HEK293 (cell line): ENCODE measurements around the gene RBM4B.

Source experiments
- CTCF ChIA-PET: fragments of 350-600 bp; formaldehyde crosslinking; extraction: SDS; loops from one replicate; lab custom pipeline; 2021; ENCODE audit warnings: antibody characterized with exemption; lab: Yijun Ruan, JAX
- POLR2A ChIA-PET: fragments of 300-600 bp; formaldehyde crosslinking; extraction: SDS; loops from one replicate; lab custom pipeline; 2020; ENCODE audit warnings: antibody characterized with exemption, inconsistent platforms; lab: Yijun Ruan, JAX
- H3K27ac ChIP-seq: fragments of 200-500 bp; sonication (Bioruptor generic); 2 replicates; pipeline ENCODE4 v1.5.1; 2014; ENCODE audit warnings: low read depth, low read length, control low read depth, inconsistent platforms; ENCODE audit errors: extremely low read depth
- H3K36me3 ChIP-seq, 2 experiments: fragments of 200-500 bp in 1 of 2; sonication (Bioruptor generic) in 1 of 2; 1 replicate in 1 of 2; 2 replicates in 1 of 2; pipeline ENCODE4 v1.5.1; 2014 to 2017; ENCODE audit warnings: inconsistent platforms in 2 of 2, low read length in 2 of 2; ENCODE audit not compliant: control insufficient read depth in 2 of 2, insufficient read depth in 1 of 2
- H3K4me1 ChIP-seq: fragments of 200-500 bp; sonication (Bioruptor generic); 2 replicates; pipeline ENCODE4 v1.5.1; 2014; ENCODE audit warnings: mild to moderate bottlenecking, low read length, inconsistent platforms; ENCODE audit not compliant: control insufficient read depth, insufficient read depth
- H3K4me3 ChIP-seq: 2 replicates; pipeline ENCODE4 v1.5.1; 2011; ENCODE audit warnings: low read depth, mild to moderate bottlenecking, control low read depth, low read length, moderate library complexity
- H3K9me3 ChIP-seq: fragments of 200-500 bp; sonication (Bioruptor generic); 2 replicates; pipeline ENCODE4 v1.5.1; 2014; ENCODE audit warnings: low read depth, low read length, inconsistent platforms; ENCODE audit not compliant: control insufficient read depth, insufficient read depth
- SP3 ChIP-seq: fragments of 450-650 bp; formaldehyde crosslinking; IDR thresholded peaks from 2 replicates; pipeline ENCODE4 v1.5.1; 2016; ENCODE audit warnings: missing biosample characterization, missing genetic modification characterization
- TCF7L2 ChIP-seq: IDR thresholded peaks from 2 replicates; pipeline ENCODE4 v1.6.1; 2011; ENCODE audit warnings: low read depth, mild to moderate bottlenecking, inconsistent platforms, low read length, moderate library complexity, borderline replicate concordance
- WT1 ChIP-seq: fragments of 450-650 bp; formaldehyde crosslinking; IDR thresholded peaks from 2 replicates; pipeline ENCODE4 v1.5.1; 2016; ENCODE audit warnings: missing biosample characterization, missing genetic modification characterization
- ZBTB8A ChIP-seq: fragments of 450-650 bp; formaldehyde crosslinking; IDR thresholded peaks from 2 replicates; pipeline ENCODE4 v1.5.1; 2016; ENCODE audit warnings: missing biosample characterization, missing genetic modification characterization
- ZNF16 ChIP-seq: fragments of 450-650 bp; formaldehyde crosslinking; IDR thresholded peaks from 2 replicates; pipeline ENCODE4 v1.5.1; 2016; ENCODE audit warnings: low read depth, missing biosample characterization, missing genetic modification characterization
- ZNF2 ChIP-seq: fragments of 450-650 bp; formaldehyde crosslinking; IDR thresholded peaks from 2 replicates; pipeline ENCODE4 v1.5.1; 2016; ENCODE audit warnings: missing biosample characterization, missing genetic modification characterization
- ZNF404 ChIP-seq: fragments of 450-650 bp; formaldehyde crosslinking; IDR thresholded peaks from 2 replicates; pipeline ENCODE4 v1.5.1; 2017; ENCODE audit warnings: missing biosample characterization, missing genetic modification characterization
- ZNF544 ChIP-seq: fragments of 450-650 bp; formaldehyde crosslinking; IDR thresholded peaks from 2 replicates; pipeline ENCODE4 v1.5.0; 2017; ENCODE audit warnings: missing biosample characterization, missing genetic modification characterization
- ZNF561 ChIP-seq: fragments of 450-650 bp; IDR thresholded peaks from 2 replicates; pipeline ENCODE4 v1.5.1; 2018; ENCODE audit warnings: missing biosample characterization, missing genetic modification characterization, borderline replicate concordance
- ZNF76 ChIP-seq: fragments of 450-650 bp; formaldehyde crosslinking; IDR thresholded peaks from 2 replicates; pipeline ENCODE4; 2016; ENCODE audit warnings: low read depth, missing biosample characterization, missing genetic modification characterization, borderline replicate concordance
- TF ChIP-seq, protein P1 (sequence below): fragments of 450-650 bp; formaldehyde crosslinking; IDR thresholded peaks from 2 replicates; pipeline ENCODE4 v1.5.1; 2016; ENCODE audit warnings: missing biosample characterization, missing genetic modification characterization
- TF ChIP-seq, protein P2 (sequence below): fragments of 450-650 bp; formaldehyde crosslinking; IDR thresholded peaks from 2 replicates; pipeline ENCODE4 v1.5.1; 2017; ENCODE audit warnings: missing biosample characterization, missing genetic modification characterization
- TF ChIP-seq, protein P3 (sequence below): fragments of 450-650 bp; formaldehyde crosslinking; IDR thresholded peaks from 2 replicates; pipeline ENCODE4 v1.5.0; 2017; ENCODE audit warnings: missing biosample characterization, missing genetic modification characterization, borderline replicate concordance
- TF ChIP-seq, protein P4 (sequence below): fragments of 450-650 bp; formaldehyde crosslinking; IDR thresholded peaks from 2 replicates; pipeline ENCODE4 v1.5.1; 2016; ENCODE audit warnings: missing biosample characterization, missing genetic modification characterization
- TF ChIP-seq, protein P5 (sequence below): fragments of 450-650 bp; formaldehyde crosslinking; IDR thresholded peaks from 2 replicates; pipeline ENCODE4 v1.5.1; 2016; ENCODE audit warnings: missing biosample characterization, missing genetic modification characterization
- TF ChIP-seq, protein P6 (sequence below): fragments of 450-650 bp; formaldehyde crosslinking; IDR thresholded peaks from 2 replicates; pipeline ENCODE4 v1.5.1; 2016; ENCODE audit warnings: missing biosample characterization, missing genetic modification characterization
- TF ChIP-seq, protein P7 (sequence below): fragments of 450-650 bp; formaldehyde crosslinking; IDR thresholded peaks from 2 replicates; pipeline ENCODE4 v1.5.1; 2016; ENCODE audit warnings: missing biosample characterization, missing genetic modification characterization, borderline replicate concordance

RBM4B gene

DNA sequence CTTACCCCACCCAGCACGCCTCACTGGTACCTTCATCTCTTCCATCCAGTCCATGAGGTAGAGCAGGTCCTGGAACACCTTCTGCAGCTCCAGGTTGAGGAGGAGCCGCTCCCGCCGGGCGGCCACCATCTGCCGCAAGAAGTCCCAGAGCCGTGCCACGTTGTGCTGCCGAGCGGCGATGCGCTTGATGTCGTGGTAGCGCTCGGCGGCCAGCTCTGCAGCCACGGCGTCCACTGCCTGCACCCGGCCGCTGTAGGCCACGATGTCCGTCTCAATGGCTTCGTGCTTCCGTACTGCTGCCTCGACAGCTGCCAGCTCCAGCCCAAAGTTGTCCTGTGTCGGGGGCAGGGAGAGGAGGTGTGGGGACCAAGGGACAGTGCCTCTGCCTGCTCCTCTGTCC, 29.8 kb upstream of the RBM4B start (continued):
- TF ChIP-seq, protein P1, sequence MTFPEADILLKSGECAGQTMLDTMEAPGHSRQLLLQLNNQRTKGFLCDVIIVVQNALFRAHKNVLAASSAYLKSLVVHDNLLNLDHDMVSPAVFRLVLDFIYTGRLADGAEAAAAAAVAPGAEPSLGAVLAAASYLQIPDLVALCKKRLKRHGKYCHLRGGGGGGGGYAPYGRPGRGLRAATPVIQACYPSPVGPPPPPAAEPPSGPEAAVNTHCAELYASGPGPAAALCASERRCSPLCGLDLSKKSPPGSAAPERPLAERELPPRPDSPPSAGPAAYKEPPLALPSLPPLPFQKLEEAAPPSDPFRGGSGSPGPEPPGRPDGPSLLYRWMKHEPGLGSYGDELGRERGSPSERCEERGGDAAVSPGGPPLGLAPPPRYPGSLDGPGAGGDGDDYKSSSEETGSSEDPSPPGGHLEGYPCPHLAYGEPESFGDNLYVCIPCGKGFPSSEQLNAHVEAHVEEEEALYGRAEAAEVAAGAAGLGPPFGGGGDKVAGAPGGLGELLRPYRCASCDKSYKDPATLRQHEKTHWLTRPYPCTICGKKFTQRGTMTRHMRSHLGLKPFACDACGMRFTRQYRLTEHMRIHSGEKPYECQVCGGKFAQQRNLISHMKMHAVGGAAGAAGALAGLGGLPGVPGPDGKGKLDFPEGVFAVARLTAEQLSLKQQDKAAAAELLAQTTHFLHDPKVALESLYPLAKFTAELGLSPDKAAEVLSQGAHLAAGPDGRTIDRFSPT (tag by site-specific recombination) = no peak
- TF ChIP-seq, protein P2, sequence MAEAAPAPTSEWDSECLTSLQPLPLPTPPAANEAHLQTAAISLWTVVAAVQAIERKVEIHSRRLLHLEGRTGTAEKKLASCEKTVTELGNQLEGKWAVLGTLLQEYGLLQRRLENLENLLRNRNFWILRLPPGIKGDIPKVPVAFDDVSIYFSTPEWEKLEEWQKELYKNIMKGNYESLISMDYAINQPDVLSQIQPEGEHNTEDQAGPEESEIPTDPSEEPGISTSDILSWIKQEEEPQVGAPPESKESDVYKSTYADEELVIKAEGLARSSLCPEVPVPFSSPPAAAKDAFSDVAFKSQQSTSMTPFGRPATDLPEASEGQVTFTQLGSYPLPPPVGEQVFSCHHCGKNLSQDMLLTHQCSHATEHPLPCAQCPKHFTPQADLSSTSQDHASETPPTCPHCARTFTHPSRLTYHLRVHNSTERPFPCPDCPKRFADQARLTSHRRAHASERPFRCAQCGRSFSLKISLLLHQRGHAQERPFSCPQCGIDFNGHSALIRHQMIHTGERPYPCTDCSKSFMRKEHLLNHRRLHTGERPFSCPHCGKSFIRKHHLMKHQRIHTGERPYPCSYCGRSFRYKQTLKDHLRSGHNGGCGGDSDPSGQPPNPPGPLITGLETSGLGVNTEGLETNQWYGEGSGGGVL = no peak
- TF ChIP-seq ZNF76 (no peak), ZNF404 (tag by site-specific recombination) (no peak)
- TF ChIP-seq, protein P3, sequence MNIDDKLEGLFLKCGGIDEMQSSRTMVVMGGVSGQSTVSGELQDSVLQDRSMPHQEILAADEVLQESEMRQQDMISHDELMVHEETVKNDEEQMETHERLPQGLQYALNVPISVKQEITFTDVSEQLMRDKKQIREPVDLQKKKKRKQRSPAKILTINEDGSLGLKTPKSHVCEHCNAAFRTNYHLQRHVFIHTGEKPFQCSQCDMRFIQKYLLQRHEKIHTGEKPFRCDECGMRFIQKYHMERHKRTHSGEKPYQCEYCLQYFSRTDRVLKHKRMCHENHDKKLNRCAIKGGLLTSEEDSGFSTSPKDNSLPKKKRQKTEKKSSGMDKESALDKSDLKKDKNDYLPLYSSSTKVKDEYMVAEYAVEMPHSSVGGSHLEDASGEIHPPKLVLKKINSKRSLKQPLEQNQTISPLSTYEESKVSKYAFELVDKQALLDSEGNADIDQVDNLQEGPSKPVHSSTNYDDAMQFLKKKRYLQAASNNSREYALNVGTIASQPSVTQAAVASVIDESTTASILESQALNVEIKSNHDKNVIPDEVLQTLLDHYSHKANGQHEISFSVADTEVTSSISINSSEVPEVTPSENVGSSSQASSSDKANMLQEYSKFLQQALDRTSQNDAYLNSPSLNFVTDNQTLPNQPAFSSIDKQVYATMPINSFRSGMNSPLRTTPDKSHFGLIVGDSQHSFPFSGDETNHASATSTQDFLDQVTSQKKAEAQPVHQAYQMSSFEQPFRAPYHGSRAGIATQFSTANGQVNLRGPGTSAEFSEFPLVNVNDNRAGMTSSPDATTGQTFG (tag by site-specific recombination) = no peak

DNA sequence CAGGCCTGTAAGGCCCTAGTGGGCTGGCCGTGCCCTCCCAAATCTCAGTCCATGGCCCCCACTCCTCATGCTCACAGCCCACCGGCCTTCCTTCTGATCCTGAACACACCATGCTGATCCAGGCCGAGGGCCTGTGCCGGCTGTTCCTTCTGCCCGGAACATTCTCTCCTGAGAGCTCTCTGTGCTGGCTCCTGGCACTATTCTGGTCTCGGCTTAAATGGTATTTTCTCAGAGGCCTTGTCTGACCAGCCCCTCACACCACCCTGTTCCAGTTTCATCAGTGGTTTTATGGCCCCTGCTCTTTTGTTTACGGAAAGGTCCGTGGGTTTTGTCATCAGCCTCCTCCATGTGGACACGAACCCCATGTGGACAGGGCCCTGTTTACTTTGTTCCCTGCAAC, 29.3 kb upstream of the RBM4B start:
- POLR2A ChIA-PET = no interaction called here
- Histone ChIP-seq H3K27ac (no peak overlapping the region), H3K9me3 (no peaks in the 10 kb centered on the region), H3K4me1 (no peaks in the 10 kb centered on the region), H3K36me3 (peaks cover 0 to 61% of the 10 kb centered on the region in 2 experiments; a peak in 2 of 3 replicates), H3K4me3 (no peak overlapping the region)
- CTCF ChIA-PET = interaction anchor here (0.6 kb wide), 1 partner anchor 9 kb away, joined by 4 read pairs; no protein-coding TSS in a partner anchor
- TF ChIP-seq ZNF561 (tag by site-specific recombination) = no peak
- no peak for TF ChIP-seq ZNF16 (tag by site-specific recombination)
- TF ChIP-seq TCF7L2 = no peak
- no peak for TF ChIP-seq ZNF544 (tag by site-specific recombination)
- TF ChIP-seq, protein P4, sequence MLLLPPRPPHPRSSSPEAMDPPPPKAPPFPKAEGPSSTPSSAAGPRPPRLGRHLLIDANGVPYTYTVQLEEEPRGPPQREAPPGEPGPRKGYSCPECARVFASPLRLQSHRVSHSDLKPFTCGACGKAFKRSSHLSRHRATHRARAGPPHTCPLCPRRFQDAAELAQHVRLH (tag by site-specific recombination) = no peak
- no peak for TF ChIP-seq ZBTB8A (tag by site-specific recombination)
- TF ChIP-seq, protein P5, sequence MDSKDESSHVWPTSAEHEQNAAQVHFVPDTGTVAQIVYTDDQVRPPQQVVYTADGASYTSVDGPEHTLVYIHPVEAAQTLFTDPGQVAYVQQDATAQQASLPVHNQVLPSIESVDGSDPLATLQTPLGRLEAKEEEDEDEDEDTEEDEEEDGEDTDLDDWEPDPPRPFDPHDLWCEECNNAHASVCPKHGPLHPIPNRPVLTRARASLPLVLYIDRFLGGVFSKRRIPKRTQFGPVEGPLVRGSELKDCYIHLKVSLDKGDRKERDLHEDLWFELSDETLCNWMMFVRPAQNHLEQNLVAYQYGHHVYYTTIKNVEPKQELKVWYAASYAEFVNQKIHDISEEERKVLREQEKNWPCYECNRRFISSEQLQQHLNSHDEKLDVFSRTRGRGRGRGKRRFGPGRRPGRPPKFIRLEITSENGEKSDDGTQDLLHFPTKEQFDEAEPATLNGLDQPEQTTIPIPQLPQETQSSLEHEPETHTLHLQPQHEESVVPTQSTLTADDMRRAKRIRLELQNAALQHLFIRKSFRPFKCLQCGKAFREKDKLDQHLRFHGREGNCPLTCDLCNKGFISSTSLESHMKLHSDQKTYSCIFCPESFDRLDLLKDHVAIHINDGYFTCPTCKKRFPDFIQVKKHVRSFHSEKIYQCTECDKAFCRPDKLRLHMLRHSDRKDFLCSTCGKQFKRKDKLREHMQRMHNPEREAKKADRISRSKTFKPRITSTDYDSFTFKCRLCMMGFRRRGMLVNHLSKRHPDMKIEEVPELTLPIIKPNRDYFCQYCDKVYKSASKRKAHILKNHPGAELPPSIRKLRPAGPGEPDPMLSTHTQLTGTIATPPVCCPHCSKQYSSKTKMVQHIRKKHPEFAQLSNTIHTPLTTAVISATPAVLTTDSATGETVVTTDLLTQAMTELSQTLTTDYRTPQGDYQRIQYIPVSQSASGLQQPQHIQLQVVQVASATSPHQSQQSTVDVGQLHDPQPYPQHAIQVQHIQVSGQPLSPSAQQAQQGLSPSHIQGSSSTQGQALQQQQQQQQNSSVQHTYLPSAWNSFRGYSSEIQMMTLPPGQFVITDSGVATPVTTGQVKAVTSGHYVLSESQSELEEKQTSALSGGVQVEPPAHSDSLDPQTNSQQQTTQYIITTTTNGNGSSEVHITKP = no peak
- TF ChIP-seq, protein P6, sequence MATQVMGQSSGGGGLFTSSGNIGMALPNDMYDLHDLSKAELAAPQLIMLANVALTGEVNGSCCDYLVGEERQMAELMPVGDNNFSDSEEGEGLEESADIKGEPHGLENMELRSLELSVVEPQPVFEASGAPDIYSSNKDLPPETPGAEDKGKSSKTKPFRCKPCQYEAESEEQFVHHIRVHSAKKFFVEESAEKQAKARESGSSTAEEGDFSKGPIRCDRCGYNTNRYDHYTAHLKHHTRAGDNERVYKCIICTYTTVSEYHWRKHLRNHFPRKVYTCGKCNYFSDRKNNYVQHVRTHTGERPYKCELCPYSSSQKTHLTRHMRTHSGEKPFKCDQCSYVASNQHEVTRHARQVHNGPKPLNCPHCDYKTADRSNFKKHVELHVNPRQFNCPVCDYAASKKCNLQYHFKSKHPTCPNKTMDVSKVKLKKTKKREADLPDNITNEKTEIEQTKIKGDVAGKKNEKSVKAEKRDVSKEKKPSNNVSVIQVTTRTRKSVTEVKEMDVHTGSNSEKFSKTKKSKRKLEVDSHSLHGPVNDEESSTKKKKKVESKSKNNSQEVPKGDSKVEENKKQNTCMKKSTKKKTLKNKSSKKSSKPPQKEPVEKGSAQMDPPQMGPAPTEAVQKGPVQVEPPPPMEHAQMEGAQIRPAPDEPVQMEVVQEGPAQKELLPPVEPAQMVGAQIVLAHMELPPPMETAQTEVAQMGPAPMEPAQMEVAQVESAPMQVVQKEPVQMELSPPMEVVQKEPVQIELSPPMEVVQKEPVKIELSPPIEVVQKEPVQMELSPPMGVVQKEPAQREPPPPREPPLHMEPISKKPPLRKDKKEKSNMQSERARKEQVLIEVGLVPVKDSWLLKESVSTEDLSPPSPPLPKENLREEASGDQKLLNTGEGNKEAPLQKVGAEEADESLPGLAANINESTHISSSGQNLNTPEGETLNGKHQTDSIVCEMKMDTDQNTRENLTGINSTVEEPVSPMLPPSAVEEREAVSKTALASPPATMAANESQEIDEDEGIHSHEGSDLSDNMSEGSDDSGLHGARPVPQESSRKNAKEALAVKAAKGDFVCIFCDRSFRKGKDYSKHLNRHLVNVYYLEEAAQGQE (tag by site-specific recombination) = no peak
- TF ChIP-seq, protein P7, sequence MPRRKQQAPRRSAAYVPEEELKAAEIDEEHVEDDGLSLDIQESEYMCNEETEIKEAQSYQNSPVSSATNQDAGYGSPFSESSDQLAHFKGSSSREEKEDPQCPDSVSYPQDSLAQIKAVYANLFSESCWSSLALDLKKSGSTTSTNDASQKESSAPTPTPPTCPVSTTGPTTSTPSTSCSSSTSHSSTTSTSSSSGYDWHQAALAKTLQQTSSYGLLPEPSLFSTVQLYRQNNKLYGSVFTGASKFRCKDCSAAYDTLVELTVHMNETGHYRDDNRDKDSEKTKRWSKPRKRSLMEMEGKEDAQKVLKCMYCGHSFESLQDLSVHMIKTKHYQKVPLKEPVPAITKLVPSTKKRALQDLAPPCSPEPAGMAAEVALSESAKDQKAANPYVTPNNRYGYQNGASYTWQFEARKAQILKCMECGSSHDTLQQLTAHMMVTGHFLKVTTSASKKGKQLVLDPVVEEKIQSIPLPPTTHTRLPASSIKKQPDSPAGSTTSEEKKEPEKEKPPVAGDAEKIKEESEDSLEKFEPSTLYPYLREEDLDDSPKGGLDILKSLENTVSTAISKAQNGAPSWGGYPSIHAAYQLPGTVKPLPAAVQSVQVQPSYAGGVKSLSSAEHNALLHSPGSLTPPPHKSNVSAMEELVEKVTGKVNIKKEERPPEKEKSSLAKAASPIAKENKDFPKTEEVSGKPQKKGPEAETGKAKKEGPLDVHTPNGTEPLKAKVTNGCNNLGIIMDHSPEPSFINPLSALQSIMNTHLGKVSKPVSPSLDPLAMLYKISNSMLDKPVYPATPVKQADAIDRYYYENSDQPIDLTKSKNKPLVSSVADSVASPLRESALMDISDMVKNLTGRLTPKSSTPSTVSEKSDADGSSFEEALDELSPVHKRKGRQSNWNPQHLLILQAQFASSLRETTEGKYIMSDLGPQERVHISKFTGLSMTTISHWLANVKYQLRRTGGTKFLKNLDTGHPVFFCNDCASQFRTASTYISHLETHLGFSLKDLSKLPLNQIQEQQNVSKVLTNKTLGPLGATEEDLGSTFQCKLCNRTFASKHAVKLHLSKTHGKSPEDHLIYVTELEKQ (tag by site-specific recombination) = no peak
- no peak for TF ChIP-seq SP3 (tag by site-specific recombination)
- TF ChIP-seq ZNF2 (tag by site-specific recombination) = no peak
- no peak for TF ChIP-seq WT1 (tag by site-specific recombination)
